ENCODE results near the gene GOLGA8O.
"Not testable (repeated sequence)": the region's sequence is repeated elsewhere in the genome, so short reads cannot be mapped to it uniquely, and the experiment has no call there.

- not testable (repeated sequence) for TF ChIP-seq CTCF, POLR2A (IDR thresholded peaks at IDR 0.05)
These were observed 47.5 kb downstream of the GOLGA8O start for GRCh38 chr15:32407903-32408302.

Data from vagina (tissue), 2 donors.